Activated CD4-positive, alpha-beta T cell treated with anti-CD3 and anti-CD28 coated beads, Interleukin-2, amount 50 U/mL, for 48 hours (primary cell): ENCODE data around the gene HSPB9.
"Not testable (repeated sequence)": the region's sequence is repeated elsewhere in the genome, so short reads cannot be mapped to it uniquely, and the experiment has no call there.

Experiments
- DNase-seq, 2 experiments: peaks; one replicate each; pipeline ENCODE4 v3.0.0-alpha.2; 2020

The HSPB9 gene

GRCh38 chr17:42120161-42120769 is 2.3 kb upstream of the HSPB9 start:
- DNase-seq, result no peak

DNA sequence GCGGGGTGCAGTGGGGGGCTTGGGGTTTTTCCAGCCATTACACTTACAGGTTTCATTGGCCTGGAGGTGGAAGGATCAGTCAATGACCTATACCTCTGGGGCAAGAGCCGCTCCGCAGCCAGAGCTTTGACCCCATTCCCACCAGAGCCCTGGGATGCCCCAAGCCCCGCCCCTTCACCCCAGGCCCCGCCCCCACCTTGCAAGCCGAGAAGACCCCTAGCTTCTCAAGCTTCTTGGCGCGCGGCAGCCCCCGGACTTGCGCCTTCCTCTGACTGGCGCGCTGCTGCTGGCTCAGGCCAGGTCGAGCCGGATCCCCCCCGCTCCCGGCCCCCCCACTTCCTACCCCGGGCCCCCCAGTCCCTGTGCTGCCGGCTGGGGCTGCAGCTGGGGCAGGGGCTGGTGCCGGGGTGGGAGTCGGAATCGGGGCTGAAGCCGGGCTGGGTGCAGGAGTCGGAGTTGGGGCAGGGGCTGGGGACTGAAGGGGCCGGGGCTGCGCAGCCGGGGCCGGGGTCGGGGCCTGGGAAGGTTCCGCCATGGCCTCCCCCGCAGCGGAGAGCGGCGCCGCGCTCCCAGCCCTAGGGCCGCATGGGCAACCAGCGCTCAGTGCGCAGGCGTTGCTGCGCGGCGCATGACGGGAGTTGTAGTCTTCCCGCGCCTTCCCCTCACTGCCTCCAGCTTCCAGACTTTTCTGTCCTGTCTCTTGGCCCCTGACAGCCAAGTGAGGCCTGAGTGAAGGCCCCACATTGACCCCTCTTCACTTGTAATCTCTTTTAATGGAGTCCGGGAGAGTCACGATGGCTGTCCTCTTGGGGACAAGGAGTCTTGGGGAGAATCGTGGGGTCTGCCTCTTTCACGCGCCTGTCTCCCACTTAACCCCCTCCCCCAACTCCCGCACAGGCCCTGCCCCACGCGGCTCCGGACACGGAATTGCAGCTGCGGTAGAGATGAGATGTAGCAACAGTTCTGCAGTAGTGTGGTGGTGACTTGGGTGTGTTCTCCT is 1.5 kb upstream of the HSPB9 start, which contains the start of gene KAT2A:
KAT2A (minus strand) TSS at position 598 of the 1,000 bp plus-strand sequence; CDS start at position 535, 63 bp downstream.
- peak; percentile 77 to 81 for DNase-seq

- DNase-seq, result no peak
Measured at GRCh38 chr17:42124256-42124655, 1.7 kb downstream of the HSPB9 start.

DNA sequence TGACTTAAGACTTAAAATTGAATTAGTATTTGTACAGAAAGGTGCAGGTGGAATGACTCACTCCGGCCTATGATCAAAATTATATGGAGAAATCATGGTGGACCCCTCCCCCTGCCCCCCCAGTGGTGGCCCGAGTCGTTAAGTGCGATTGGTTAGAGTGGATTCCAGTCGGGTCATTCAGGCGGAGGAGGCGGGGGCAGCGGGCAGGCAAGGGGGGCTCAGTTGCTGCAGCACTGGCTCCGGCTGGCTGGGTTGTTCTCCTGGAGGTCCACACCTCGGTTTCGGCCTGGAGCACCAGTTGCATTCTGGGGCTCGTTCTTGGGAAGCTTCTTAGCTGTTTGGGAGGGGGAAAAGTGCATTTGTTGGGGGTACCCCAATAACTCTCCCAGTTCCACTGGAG is 3.0 kb downstream of the HSPB9 start:
- no peak for DNase-seq

- no peak for DNase-seq
Measured at GRCh38 chr17:42126836-42127235, 4.2 kb downstream of the HSPB9 start.

DNA sequence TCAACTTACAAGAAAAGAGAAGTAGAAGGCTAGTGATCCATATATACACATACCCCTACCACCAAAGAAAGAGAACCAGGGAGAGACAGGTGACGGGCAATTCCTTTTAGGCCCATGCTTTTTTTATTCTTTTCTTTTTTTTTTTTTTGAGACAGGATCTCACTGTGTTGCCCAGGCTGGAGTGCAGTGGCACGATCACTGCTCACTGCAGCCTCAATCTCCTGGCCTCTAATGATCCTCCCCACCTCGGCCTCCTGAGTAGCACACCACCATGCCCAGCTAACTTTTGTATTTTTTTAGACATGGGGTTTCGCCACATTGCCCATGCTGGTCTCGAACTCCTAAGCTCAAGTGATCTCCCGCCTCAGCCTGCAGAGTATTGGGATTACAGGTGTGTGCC is 4.8 kb downstream of the HSPB9 start:
- DNase-seq, result no peak

DNA sequence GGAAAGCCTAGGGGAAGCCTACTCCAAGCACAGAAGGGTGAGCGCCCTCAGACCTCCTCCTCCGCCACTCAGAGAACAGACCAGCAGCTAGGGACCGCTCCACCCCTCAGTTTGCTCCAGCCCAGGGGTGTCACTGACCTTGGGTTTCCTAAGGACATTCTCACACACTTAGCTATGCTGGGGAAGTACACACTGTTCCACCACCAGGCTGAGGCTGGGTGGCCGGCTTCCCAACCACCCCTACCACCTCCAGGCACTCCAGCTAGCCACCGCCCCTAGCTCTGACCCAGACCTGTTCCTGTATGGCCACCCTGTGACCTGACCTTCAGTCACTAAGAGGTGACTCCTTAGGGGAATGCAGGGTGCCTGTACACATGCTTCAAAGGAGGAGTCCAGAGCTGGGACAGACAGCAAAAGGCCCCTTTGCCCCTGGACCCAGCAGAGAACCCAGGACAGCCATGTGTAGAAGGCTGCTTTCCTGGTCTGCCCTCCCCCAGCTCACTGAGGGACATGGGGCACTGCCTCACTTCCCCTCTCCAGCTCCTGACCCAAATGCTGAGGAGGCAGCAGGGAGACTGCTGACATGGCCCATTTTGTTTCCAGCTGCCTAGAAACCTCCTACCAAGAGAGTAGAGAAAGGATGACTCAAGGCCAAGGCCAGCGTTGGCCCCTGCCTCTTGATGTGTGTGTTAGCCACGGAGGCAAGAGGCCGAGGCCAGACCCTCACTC is 6.7 kb downstream of the HSPB9 start:
- DNase-seq, result no peak

DNA sequence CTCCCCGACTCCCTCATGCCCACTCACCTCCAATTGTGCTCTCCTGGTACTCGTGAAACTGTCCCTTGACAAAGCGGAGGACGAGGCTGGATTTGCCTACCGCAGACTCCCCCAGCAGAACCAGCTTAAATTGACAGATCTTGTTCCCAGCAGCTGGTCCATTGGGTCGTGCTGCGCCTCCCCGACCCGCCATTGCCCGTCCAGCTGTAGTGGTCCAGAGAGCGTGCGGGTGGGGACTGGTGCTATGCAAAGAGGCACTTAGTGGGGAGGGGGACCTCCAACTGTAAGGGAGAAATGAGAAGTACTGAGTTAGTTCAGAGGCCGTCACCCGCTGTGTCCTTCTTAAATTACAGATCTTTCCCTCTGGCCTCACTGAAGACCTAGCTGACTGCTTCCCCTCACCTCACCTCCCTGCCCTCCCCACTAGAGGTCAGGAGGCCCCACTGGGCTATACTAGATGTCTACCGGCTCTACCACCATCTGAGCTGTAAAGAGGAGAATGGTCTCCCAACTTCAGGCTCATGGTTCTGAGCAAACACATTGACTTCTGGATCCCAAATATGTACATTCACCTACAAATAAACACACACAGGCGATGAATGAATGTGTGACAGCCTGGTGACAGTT is 7.8 kb downstream of the HSPB9 start:
- DNase-seq, result no peak

DNA sequence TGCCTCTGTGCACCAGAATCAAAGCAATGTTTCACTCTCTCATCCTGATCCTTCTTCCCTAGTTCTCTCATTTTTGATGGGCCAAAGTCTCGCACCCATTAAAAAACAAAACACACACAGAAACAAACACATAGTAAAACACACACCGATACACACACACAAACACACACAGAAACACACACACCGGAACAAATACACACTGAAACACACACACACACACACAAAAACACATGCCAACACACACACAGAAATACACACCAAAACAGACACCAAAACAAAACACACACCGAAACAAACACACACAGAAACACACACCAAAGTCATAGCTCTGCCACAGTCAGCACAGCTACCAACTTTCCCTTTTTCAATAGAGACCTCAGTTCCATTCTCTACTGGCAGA is 8.6 kb downstream of the HSPB9 start:
- DNase-seq, result no peak

GRCh38 chr17:42131981-42132432 is 9.4 kb downstream of the HSPB9 start:
- DNase-seq, result no peak

GRCh38 chr17:42132941-42133340 is 10.3 kb downstream of the HSPB9 start:
- peak; percentile 55 to 69 for DNase-seq

DNA sequence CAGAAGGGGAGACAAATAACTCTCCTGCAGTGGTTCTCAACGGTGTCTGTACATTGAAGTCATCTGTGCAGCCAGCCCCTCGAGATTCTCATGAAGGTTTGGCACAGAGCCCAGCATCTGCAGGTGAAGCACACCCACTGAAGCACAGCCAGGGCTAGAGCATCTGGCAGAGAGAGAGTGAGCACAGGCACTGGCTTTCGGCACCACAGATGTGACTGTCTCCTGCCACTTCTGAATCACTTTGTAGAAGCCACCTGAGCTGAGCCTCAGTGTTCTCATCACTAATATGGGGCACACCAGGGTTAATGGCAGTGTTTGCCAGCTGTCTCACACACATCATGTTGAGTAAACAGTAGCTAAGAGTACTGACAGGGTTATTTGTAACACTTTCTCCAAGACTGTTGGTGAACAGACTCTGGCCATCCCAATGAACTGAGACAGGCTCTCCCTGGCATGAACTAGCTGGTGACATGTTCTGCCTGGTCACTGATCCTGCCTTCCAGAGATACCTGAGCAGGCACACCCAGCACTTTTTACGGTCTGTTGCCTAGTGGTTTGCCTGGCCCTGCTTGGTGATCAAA is 10.9 kb downstream of the HSPB9 start:
- DNase-seq, result peak in 1 of 2 experiments; percentile 28

GRCh38 chr17:42135151-42135550 is 12.5 kb downstream of the HSPB9 start:
- no peak for DNase-seq

- DNase-seq, result no peak
Measured at GRCh38 chr17:42135664-42136653, 13.4 kb downstream of the HSPB9 start.

- no peak for DNase-seq
Measured at GRCh38 chr17:42136654-42137051, 14.0 kb downstream of the HSPB9 start.

- no peak for DNase-seq
Measured at GRCh38 chr17:42138749-42139492, 16.3 kb downstream of the HSPB9 start.

GRCh38 chr17:42140690-42141089 is 18.1 kb downstream of the HSPB9 start:
- DNase-seq, result not testable (repeated sequence)

DNA sequence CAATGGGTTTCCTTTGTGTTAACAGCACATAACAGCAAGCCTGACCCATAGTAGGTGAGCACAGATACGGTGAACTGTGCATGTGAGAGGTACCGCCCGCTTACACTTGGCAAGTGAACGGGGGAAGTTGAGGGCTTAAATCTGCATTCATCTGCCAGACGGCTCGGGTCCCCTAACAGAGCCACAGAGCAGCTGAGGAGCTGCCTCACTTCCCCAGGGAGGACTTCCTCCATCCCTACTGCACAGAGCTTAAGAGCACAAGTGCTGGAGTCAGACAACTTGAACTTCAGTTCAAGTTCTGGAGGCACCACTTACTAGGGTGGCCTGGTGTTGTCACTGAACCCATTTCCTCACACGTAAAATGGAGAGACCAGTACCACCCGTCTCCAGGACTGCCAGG is 18.8 kb downstream of the HSPB9 start:
- no peak for DNase-seq

GRCh38 chr17:42142371-42142896 is 19.8 kb downstream of the HSPB9 start:
- DNase-seq, result no peak

GRCh38 chr17:42143138-42143537 is 20.5 kb downstream of the HSPB9 start:
- DNase-seq, result not testable (repeated sequence)
